ENCODE results near the gene UNC5B. TPM values are rescaled to one million over a fixed set of nuclear protein-coding genes. Genes with fewer than 3 reads are reported as not detected.

UNC5B gene
- total RNA-seq, 4 donors from 2014 or later = 4.2 to 17.6 (median 8.0) TPM

- no peak for DNase-seq (ENCODE audit: low spot score in 2 of 2)
- H3K4me3 ChIP-seq (ENCODE audit: low read depth, poor library complexity, severe bottlenecking) = no peak overlapping the region
- TF ChIP-seq CTCF (IDR thresholded peaks at IDR 0.05) (no peak), POLR2A (IDR thresholded peaks at IDR 0.05) (no peak)
- intact Hi-C loops (cut with DNase I; ENCODE audit: low total_unique reads) = no loop called here
- WGBS, 2 donors = 86 to 89% methylated on average over 9 of the region's 9 CpGs
Observed at GRCh38 chr10:71265201-71265575, 52.8 kb downstream of the UNC5B start.

- no peak for TF ChIP-seq CTCF (IDR thresholded peaks at IDR 0.05)
- TF ChIP-seq POLR2A (IDR thresholded peaks at IDR 0.05) = no peak
- no peak overlapping the region for H3K4me3 ChIP-seq (ENCODE audit: low read depth, poor library complexity, severe bottlenecking)
- WGBS, 2 donors = 84 to 92% methylated on average over 9 of the region's 9 CpGs
- intact Hi-C loops (cut with DNase I; ENCODE audit: low total_unique reads) = no loop called here
- DNase-seq (ENCODE audit: low spot score in 2 of 2) = no peak
Observed at GRCh38 chr10:71265618-71266146, 53.3 kb downstream of the UNC5B start.

- intact Hi-C loops (cut with DNase I; ENCODE audit: low total_unique reads) = no loop called here
- H3K4me3 ChIP-seq (ENCODE audit: low read depth, poor library complexity, severe bottlenecking) = no peak overlapping the region
- 65 to 67% methylated on average over 18 of the region's 18 CpGs for WGBS, 2 donors
- no peak for TF ChIP-seq POLR2A (IDR thresholded peaks at IDR 0.05)
- TF ChIP-seq CTCF (IDR thresholded peaks at IDR 0.05) = no peak
- DNase-seq (ENCODE audit: low spot score in 2 of 2) = no peak
Observed at GRCh38 chr10:71266147-71266917, 54.0 kb downstream of the UNC5B start.

- intact Hi-C loops (cut with DNase I; ENCODE audit: low total_unique reads) = no loop called here
Observed at GRCh38 chr10:71266918-71267442, 54.6 kb downstream of the UNC5B start.

GRCh38 chr10:71267508-71268240, 55.3 kb downstream of the UNC5B start:
- TF ChIP-seq POLR2A (IDR thresholded peaks at IDR 0.05) (no peak), CTCF (IDR thresholded peaks at IDR 0.05) (no peak)
- no peak for DNase-seq (ENCODE audit: low spot score in 2 of 2)
- no peak overlapping the region for H3K4me3 ChIP-seq (ENCODE audit: low read depth, poor library complexity, severe bottlenecking)
- WGBS, 2 donors = 92 to 97% methylated on average over 5 of the region's 5 CpGs
- intact Hi-C loops (cut with DNase I; ENCODE audit: low total_unique reads) = no loop called here

More at GRCh38 chr10:71266918-71267442, 54.6 kb downstream of the UNC5B start:
- DNase-seq (ENCODE audit: low spot score in 2 of 2) = no peak
- TF ChIP-seq POLR2A (IDR thresholded peaks at IDR 0.05) (no peak), CTCF (IDR thresholded peaks at IDR 0.05) (no peak)
- WGBS, 2 donors = 93 to 94% methylated on average over 8 of the region's 8 CpGs
- H3K4me3 ChIP-seq (ENCODE audit: low read depth, poor library complexity, severe bottlenecking) = no peak overlapping the region
